HepG2 (cell line): ENCODE results near the gene PRPF4. TPM values are rescaled to one million over a fixed set of nuclear protein-coding genes. Genes with fewer than 3 reads are reported as not detected.

Experiments
- ATAC-seq: fragments of 200-7000 bp; cut with Tn5 transposase; 3 replicates; pipeline ENCODE4 v1.9.1; 2020; ENCODE audit warnings: mild to moderate bottlenecking, moderate library complexity
- BruUV-seq: library from RNA; stranded (reverse); fragments of 400-500 nt; replicated peaks from 2 replicates; lab custom pipeline; 2021; lab: Mats Ljungman, UMichigan
- CTCF ChIA-PET: fragments of 300-600 bp; formaldehyde crosslinking; extraction: SDS; loops from one replicate; lab custom pipeline; 2021; ENCODE audit warnings: low total read pairs, inconsistent platforms, low intra/inter-chr PET ratio; lab: Yijun Ruan, JAX
- POLR2A ChIA-PET: fragments of 350-600 bp; sonication (Branson Sonifier 250); formaldehyde crosslinking; loops from one replicate; lab custom pipeline; 2020; ENCODE audit warnings: antibody characterized with exemption, inconsistent platforms; lab: Yijun Ruan, JAX
- DNase-seq: peaks from one replicate; pipeline ENCODE4 v3.0.0-alpha.2; 2015; ENCODE audit warnings: low spot score
- FAIRE-seq: peaks from 3 replicates; lab custom pipeline; 2011; peaks lifted over from hg19 to GRCh38; lab: Jason Lieb, UNC
- H2AFZ ChIP-seq: one replicate; pipeline ENCODE4 v1.6.1; 2011; ENCODE audit warnings: low read length, inconsistent platforms
- H3K27ac ChIP-seq: fragments of 300-600 bp; 3 replicates; pipeline ENCODE4 v1.8.0; 2011; ENCODE audit warnings: mixed run types, mild to moderate bottlenecking, mixed read lengths, low read length, inconsistent platforms; ENCODE audit not compliant: insufficient read depth; ENCODE audit errors: extremely low read length
- H3K27me3 ChIP-seq, 2 experiments: fragments of 200-600 bp in 1 of 2; 2 replicates in 1 of 2; 3 replicates in 1 of 2; pipeline versions ENCODE4 v1.6.0 to v1.8.0; 2011; ENCODE audit warnings: low read length in 2 of 2, mild to moderate bottlenecking in 2 of 2, moderate library complexity in 2 of 2, inconsistent platforms in 1 of 2; ENCODE audit not compliant: insufficient read depth in 2 of 2, control insufficient read depth in 1 of 2
- H3K36me3 ChIP-seq, 2 experiments: fragments of 200-600 bp in 1 of 2; replicated peaks in 1 of 2; 2 replicates in 1 of 2; 3 replicates in 1 of 2; pipeline versions ENCODE4 v1.5.1 to v1.8.0; 2011; ENCODE audit warnings: low read length in 2 of 2, inconsistent platforms in 1 of 2; ENCODE audit not compliant: insufficient read depth in 2 of 2, control insufficient read depth in 1 of 2
- H3K4me1 ChIP-seq: 2 replicates; pipeline ENCODE4 v1.5.1; 2012; ENCODE audit warnings: low read length, inconsistent platforms; ENCODE audit not compliant: insufficient read depth
- H3K4me2 ChIP-seq: 2 replicates; pipeline ENCODE4 v1.6.0; 2011; ENCODE audit warnings: low read depth, low read length, inconsistent platforms
- H3K4me3 ChIP-seq, 3 experiments: fragments of 200-600 bp in 1 of 3; sonication (generic), shearing (Covaris generic) in 1 of 3; replicated peaks in 1 of 3; 2 replicates each; pipeline ENCODE4 v1.5.1; 2011 to 2016; ENCODE audit warnings: low read length in 3 of 3, inconsistent platforms in 2 of 3, low read depth in 2 of 3, mild to moderate bottlenecking in 2 of 3, control low read depth in 1 of 3, mixed read lengths in 1 of 3; ENCODE audit not compliant: insufficient read depth in 1 of 3
- H3K79me2 ChIP-seq: one replicate; pipeline ENCODE4 v1.6.1; 2011; ENCODE audit warnings: low read length, inconsistent platforms; ENCODE audit not compliant: insufficient read depth
- H3K9ac ChIP-seq: 2 replicates; pipeline ENCODE4 v1.6.0; 2011; ENCODE audit warnings: mild to moderate bottlenecking, low read depth, low read length, inconsistent platforms; ENCODE audit not compliant: insufficient read depth
- H3K9me3 ChIP-seq: 2 replicates; pipeline ENCODE4 v1.5.1; 2012; ENCODE audit warnings: mild to moderate bottlenecking, low read length
- H4K20me1 ChIP-seq: 2 replicates; pipeline ENCODE4 v1.6.0; 2011; ENCODE audit warnings: inconsistent platforms, mild to moderate bottlenecking, low read length, moderate library complexity; ENCODE audit not compliant: insufficient read depth
- EEA1 ChIP-seq: sonication (generic); formaldehyde crosslinking; IDR thresholded peaks from 2 replicates; pipeline ENCODE4 v1.5.1; 2020; ENCODE audit warnings: mild to moderate bottlenecking, missing genetic modification reagents, borderline replicate concordance
- HNRNPL ChIP-seq: fragments of 200-400 bp; formaldehyde crosslinking; IDR thresholded peaks from 2 replicates; pipeline ENCODE4 v1.6.1; 2017; ENCODE audit warnings: mild to moderate bottlenecking, low read depth, low read length
- ISX ChIP-seq: sonication (generic); formaldehyde crosslinking; conservative IDR thresholded peaks from 2 replicates; pipeline ENCODE4 v1.5.0; 2020; ENCODE audit warnings: missing genetic modification reagents
- MIXL1 ChIP-seq: IDR thresholded peaks from 2 replicates; pipeline ENCODE4 v1.6.1; 2016
- NFE2 ChIP-seq: sonication (generic); formaldehyde crosslinking; IDR thresholded peaks from 2 replicates; pipeline ENCODE4 v1.4.0; 2020; ENCODE audit warnings: missing genetic modification reagents
- RBM22 ChIP-seq: fragments of 200-400 bp; formaldehyde crosslinking; optimal IDR thresholded peaks from 2 replicates; pipeline ENCODE3; 2017; ENCODE audit warnings: mild to moderate bottlenecking, low read length, moderate library complexity
- SMARCE1 ChIP-seq: fragments of 450-650 bp; IDR thresholded peaks from 2 replicates; pipeline ENCODE4 v1.6.1; 2017; ENCODE audit warnings: borderline replicate concordance
- SRY ChIP-seq: sonication (generic); formaldehyde crosslinking; IDR thresholded peaks from 2 replicates; pipeline ENCODE4 v1.8.0; 2022; ENCODE audit warnings: mild to moderate bottlenecking, missing genetic modification reagents
- ZKSCAN8 ChIP-seq: IDR thresholded peaks from 2 replicates; pipeline ENCODE4 v1.6.1; 2016; ENCODE audit warnings: borderline replicate concordance, missing genetic modification reagents, missing compliant biosample characterization
- ZNF333 ChIP-seq: sonication (generic); formaldehyde crosslinking; IDR thresholded peaks from 2 replicates; pipeline ENCODE4 v1.4.0; 2020; ENCODE audit warnings: mild to moderate bottlenecking, missing genetic modification reagents, borderline replicate concordance
- ZNF569 ChIP-seq: sonication (generic); formaldehyde crosslinking; IDR thresholded peaks from 2 replicates; pipeline ENCODE4 v1.5.0; 2020; ENCODE audit warnings: mild to moderate bottlenecking, missing genetic modification reagents, moderate library complexity, borderline replicate concordance
- ZSCAN31 ChIP-seq: sonication (generic); formaldehyde crosslinking; IDR thresholded peaks from 2 replicates; pipeline ENCODE4 v1.5.0; 2020; ENCODE audit warnings: low read depth, mild to moderate bottlenecking, missing genetic modification reagents
- WGBS: methylation state at CpG from one replicate; pipeline ENCODE4 v1.1.6; 2017; ENCODE audit warnings: low lambda C conversion rate; 5-methylcytosine and 5-hydroxymethylcytosine counted together
- in situ Hi-C: cut with HindIII; loops from 2 replicates; pipeline ENCODE4 v1.10.0; 2017; ENCODE audit warnings: low pct_unique_long_range_greater_than_20kb; ENCODE audit not compliant: extremely low pct_ligation_motif_present
- intact Hi-C: fragments of 100-400 bp; cut with micrococcal nuclease; formaldehyde crosslinking; loops from one replicate; pipeline ENCODE4 v1.10.0; 2022; ENCODE audit not compliant: unreplicated experiment
- polyA plus RNA-seq, 8 experiments: library from polyadenylated mRNA; depleted of rRNA in 3 of 8; stranded (reverse) in 7 of 8; unstranded in 1 of 8; fragments of >200 nt; fragmentation: Illumina TruSeq in 4 of 8; extraction: Trizol in 4 of 8; gene quantifications; 2 replicates each; pipeline versions ENCODE4 v1.2.1 to v1.2.3, GENCODE V29; 2011 to 2016; ENCODE audit warnings: low read depth in 4 of 8, missing spikeins in 1 of 8, mixed read lengths in 1 of 8; ENCODE audit not compliant: insufficient read depth in 1 of 8
- total RNA-seq, 5 experiments: library from RNA; depleted of rRNA; stranded (reverse); fragments of >200 nt; fragmentation: Illumina TruSeq; extraction: Trizol; gene quantifications; 2 replicates each; pipeline ENCODE4 v1.2.3, GENCODE V29; 2016; ENCODE audit warnings: low read depth in 1 of 5
- TF ChIP-seq, protein P1 (sequence below): sonication (generic); formaldehyde crosslinking; conservative IDR thresholded peaks from 2 replicates; pipeline ENCODE4 v1.4.0; 2020; ENCODE audit warnings: missing genetic modification reagents
- TF ChIP-seq, protein P2 (sequence below): sonication (generic); formaldehyde crosslinking; IDR thresholded peaks from 2 replicates; pipeline ENCODE4 v1.4.0; 2020; ENCODE audit warnings: missing genetic modification reagents
- TF ChIP-seq, protein P3 (sequence below), 2 experiments: sonication (generic) in 1 of 2; formaldehyde crosslinking in 1 of 2; IDR thresholded peaks; 2 replicates each; pipeline versions ENCODE4 v1.5.1 to v1.6.1; 2011 to 2020; ENCODE audit warnings: borderline replicate concordance in 1 of 2, low read depth in 1 of 2, low read length in 1 of 2, mild to moderate bottlenecking in 1 of 2, missing genetic modification reagents in 1 of 2, moderate library complexity in 1 of 2

PRPF4 gene
- total and polyA plus RNA-seq, 2 of the 13 experiments (the other 11 are each of a cell fraction or from before 2014, with no cell fraction given), result 10.3 to 49.0 TPM

DNA sequence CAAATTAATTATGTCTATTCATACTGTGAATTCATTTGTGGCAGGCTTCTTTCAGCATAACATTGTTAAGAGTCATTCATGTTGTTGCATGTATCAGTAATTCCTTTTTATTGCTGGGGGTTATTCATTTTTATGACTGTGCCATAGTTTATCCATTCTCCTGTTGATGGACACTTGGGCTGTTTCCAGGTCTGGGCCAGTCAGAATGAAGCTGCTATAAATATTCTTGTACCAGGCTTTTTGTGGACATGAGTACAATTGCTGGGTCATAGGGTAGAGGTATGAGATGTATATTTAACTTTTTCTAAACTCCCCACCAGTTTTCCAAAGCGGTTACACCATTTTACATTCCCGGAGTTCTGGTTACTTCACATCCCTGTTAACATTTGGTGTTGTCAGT lies 13.6 kb downstream of the PRPF4 start (continued):
- TF ChIP-seq EEA1 (no peak), ZKSCAN8 (CRISPR knock-in tag) (no peak), ISX (CRISPR knock-in tag) (no peak), MIXL1 (CRISPR knock-in tag) (no peak), HNRNPL (no peak)
- TF ChIP-seq, protein P1, sequence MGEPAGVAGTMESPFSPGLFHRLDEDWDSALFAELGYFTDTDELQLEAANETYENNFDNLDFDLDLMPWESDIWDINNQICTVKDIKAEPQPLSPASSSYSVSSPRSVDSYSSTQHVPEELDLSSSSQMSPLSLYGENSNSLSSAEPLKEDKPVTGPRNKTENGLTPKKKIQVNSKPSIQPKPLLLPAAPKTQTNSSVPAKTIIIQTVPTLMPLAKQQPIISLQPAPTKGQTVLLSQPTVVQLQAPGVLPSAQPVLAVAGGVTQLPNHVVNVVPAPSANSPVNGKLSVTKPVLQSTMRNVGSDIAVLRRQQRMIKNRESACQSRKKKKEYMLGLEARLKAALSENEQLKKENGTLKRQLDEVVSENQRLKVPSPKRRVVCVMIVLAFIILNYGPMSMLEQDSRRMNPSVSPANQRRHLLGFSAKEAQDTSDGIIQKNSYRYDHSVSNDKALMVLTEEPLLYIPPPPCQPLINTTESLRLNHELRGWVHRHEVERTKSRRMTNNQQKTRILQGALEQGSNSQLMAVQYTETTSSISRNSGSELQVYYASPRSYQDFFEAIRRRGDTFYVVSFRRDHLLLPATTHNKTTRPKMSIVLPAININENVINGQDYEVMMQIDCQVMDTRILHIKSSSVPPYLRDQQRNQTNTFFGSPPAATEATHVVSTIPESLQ, result no peak
- TF ChIP-seq, all 625 proteins: peak for 0

DNA sequence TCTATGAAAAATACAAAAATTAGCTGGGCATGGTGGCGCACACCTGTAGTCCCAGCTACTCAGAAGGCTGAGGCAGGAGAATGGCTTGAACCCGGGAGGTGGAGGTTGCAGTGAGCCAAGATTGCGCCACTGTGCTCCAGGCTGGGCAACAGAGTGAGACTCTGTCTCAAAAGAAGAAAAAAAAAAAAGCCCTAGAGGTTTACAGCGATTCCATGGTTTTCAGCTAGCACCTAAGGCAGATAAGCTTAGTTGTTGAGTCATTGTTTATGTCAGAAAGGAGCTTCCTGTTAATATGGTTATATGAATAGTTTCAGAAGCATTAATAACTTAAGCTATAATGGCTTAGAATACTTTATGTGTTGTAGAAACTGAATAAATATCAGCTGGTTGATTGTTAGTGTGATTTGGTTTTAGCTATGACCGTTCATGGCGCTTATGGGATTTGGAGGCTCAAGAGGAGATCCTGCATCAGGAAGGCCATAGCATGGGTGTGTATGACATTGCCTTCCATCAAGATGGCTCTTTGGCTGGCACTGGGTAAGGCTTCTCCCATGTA lies 14.7 kb downstream of the PRPF4 start:
- H4K20me1 ChIP-seq, result no peaks in the 10 kb centered on the region
- FAIRE-seq (no peak), DNase-seq (no peak), ATAC-seq (no peak)
- no TSS peak for BruUV-seq
- no peaks in the 10 kb centered on the region for H3K9me3 ChIP-seq
- no peak overlapping the region for H3K9ac ChIP-seq
- H3K4me2 ChIP-seq, result no peak overlapping the region
- POLR2A ChIA-PET, result no interaction called here
- no peaks in the 10 kb centered on the region for H3K79me2 ChIP-seq
- no peaks in the 10 kb centered on the region for H3K27me3 ChIP-seq
- no peaks in the 10 kb centered on the region for H3K4me1 ChIP-seq
- CTCF ChIA-PET, result no interaction called here
- no peak overlapping the region for H2AFZ ChIP-seq
- intact Hi-C loops (no loop called here), in situ Hi-C loops (no loop called here)
- no peak overlapping the region for H3K27ac ChIP-seq
- 94% methylated on average over 6 of the region's 6 CpGs for WGBS
- no peak overlapping the region for H3K4me3 ChIP-seq
- peaks cover 28 to 76% of the 10 kb centered on the region in 2 experiments for H3K36me3 ChIP-seq
- TF ChIP-seq RBM22 (no peak), ZNF569 (no peak), ZNF333 (CRISPR knock-in tag) (no peak), SMARCE1 (no peak), NFE2 (CRISPR knock-in tag) (no peak), ZSCAN31 (CRISPR knock-in tag) (no peak), SRY (CRISPR knock-in tag) (no peak)
- TF ChIP-seq, protein P2, sequence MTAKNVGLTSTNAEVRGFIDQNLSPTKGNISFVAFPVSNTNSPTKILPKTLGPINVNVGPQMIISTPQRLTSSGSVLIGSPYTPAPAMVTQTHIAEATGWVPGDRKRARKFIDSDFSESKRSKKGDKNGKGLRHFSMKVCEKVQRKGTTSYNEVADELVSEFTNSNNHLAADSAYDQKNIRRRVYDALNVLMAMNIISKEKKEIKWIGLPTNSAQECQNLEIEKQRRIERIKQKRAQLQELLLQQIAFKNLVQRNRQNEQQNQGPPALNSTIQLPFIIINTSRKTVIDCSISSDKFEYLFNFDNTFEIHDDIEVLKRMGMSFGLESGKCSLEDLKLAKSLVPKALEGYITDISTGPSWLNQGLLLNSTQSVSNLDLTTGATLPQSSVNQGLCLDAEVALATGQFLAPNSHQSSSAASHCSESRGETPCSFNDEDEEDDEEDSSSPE, result no peak
- TF ChIP-seq, protein P3, sequence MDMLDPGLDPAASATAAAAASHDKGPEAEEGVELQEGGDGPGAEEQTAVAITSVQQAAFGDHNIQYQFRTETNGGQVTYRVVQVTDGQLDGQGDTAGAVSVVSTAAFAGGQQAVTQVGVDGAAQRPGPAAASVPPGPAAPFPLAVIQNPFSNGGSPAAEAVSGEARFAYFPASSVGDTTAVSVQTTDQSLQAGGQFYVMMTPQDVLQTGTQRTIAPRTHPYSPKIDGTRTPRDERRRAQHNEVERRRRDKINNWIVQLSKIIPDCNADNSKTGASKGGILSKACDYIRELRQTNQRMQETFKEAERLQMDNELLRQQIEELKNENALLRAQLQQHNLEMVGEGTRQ (IDR thresholded peaks at IDR 0.05; ENCODE audit: low read depth, low read length), result no peak
- TF ChIP-seq, protein P3 (CRISPR knock-in tag; IDR thresholded peaks at IDR 0.05; ENCODE audit: borderline replicate concordance), result no peak
